Upper lobe of left lung (tissue), 6 donors: ENCODE measurements around the gene EDC3. TPM values are rescaled to one million over a fixed set of nuclear protein-coding genes. Genes with fewer than 3 reads are reported as not detected.

Experiments used
- ATAC-seq, 2 donors: fragments of 200-7000 bp; cut with Tn5 transposase; one replicate each; pipeline ENCODE4 v1.9.1; 2022; ENCODE audit warnings: mild to moderate bottlenecking in 2 of 2, moderate library complexity in 2 of 2; ENCODE audit not compliant: low FRiP score in 2 of 2
- DNase-seq, 2 donors: peaks; one replicate each; pipeline ENCODE4 v3.0.0-alpha.2; 2019 to 2020
- H3K27ac ChIP-seq, 4 donors: fragments of 200-600 bp; sonication (generic); one replicate each; pipeline ENCODE4 v1.5.1; 2016 to 2019
- H3K27me3 ChIP-seq, 4 donors: fragments of 200-600 bp; sonication (generic); one replicate each; pipeline ENCODE4 v1.5.1; 2017 to 2019
- H3K36me3 ChIP-seq, 4 donors: fragments of 200-600 bp; sonication (generic); one replicate each; pipeline ENCODE4 v1.5.1; 2016 to 2019
- H3K4me1 ChIP-seq, 4 donors: fragments of 200-600 bp; sonication (generic); one replicate each; pipeline ENCODE4 v1.5.1; 2018 to 2019
- H3K4me3 ChIP-seq, 4 donors: fragments of 200-600 bp; sonication (generic); one replicate each; pipeline ENCODE4 v1.5.1; 2017 to 2019; ENCODE audit warnings: mild to moderate bottlenecking in 2 of 4, moderate library complexity in 1 of 4
- H3K9me3 ChIP-seq, 4 donors: fragments of 200-600 bp; sonication (generic); one replicate each; pipeline ENCODE4 v1.5.1; 2018 to 2019
- EP300 ChIP-seq, 4 donors: sonication (generic); formaldehyde crosslinking; IDR thresholded peaks; one replicate each; pipeline ENCODE4 v1.5.1; 2017; ENCODE audit warnings: antibody characterized with exemption in 4 of 4, control low read depth in 2 of 4
- POLR2A ChIP-seq, 4 donors: fragments of 450-650 bp; IDR thresholded peaks; one replicate each; pipeline ENCODE4 v1.5.1; 2016 to 2017; ENCODE audit warnings: antibody characterized with exemption in 4 of 4, mild to moderate bottlenecking in 2 of 4
- POLR2AphosphoS5 ChIP-seq, 2 donors: sonication (generic); formaldehyde crosslinking; IDR thresholded peaks; one replicate each; pipeline ENCODE4 v1.5.1; 2017; ENCODE audit warnings: antibody characterized with exemption in 2 of 2
- WGBS, 2 donors: methylation state at CpG; one replicate each; pipeline ENCODE4 v1.1.5; 2017 to 2018; 5-methylcytosine and 5-hydroxymethylcytosine counted together
- total RNA-seq, 6 donors: library from RNA; depleted of rRNA in 4 of 6; stranded (reverse); fragments of >200 nt in 4 of 6; gene quantifications; one replicate each; pipeline versions ENCODE4 v1.1.0 to v1.2.1, GENCODE V29; 2016 to 2021
- TF ChIP-seq, protein P1 (sequence below), 6 experiments: fragments of 450-650 bp in 4 of 6; fragments of 200-600 bp in 2 of 6; sonication (generic) in 2 of 6; IDR thresholded peaks; one replicate each; pipeline ENCODE4 v1.5.1; 2016 to 2019; ENCODE audit warnings: antibody characterized with exemption in 6 of 6
- donor health status: DM: no; HTN: no; CAD: no; lungs with moderate emphysema.
- donor health status: DM: no; HTN: yes; CAD: no; lungs with severe emphysema.

The EDC3 gene
- total RNA-seq, 6 donors from 2014 or later, result 16.7 to 43.0 (median 27.7) TPM

GRCh38 chr15:74725845-74726773 is 30.3 kb upstream of the EDC3 start:
- peaks cover 12 to 24% (median 16%) of the 10 kb centered on the region in 4 donors for H3K4me1 ChIP-seq
- no peaks in the 10 kb centered on the region for H3K9me3 ChIP-seq
- H3K36me3 ChIP-seq, result no peaks in the 10 kb centered on the region
- ATAC-seq, result peak; percentile 67 to 74
- DNase-seq, result peak; percentile 64 to 92
- peak overlapping the region; percentile 25 to 87 (median 60) for H3K27ac ChIP-seq
- peak overlapping the region; percentile 61 to 70 (median 66) for H3K4me3 ChIP-seq
- WGBS, 2 donors, result 3 to 4% methylated on average over 25 to 42 of the region's 86 CpGs
- H3K27me3 ChIP-seq, result no peaks in the 10 kb centered on the region
- TF ChIP-seq POLR2AphosphoS5 (IDR thresholded peaks at IDR 0.05) (peak in 1 of 2 donors; percentile 51), POLR2A (IDR thresholded peaks at IDR 0.05) (no peak), EP300 (IDR thresholded peaks at IDR 0.05) (peak in 2 of 4 donors; percentile 10 to 96)
- TF ChIP-seq, protein P1, sequence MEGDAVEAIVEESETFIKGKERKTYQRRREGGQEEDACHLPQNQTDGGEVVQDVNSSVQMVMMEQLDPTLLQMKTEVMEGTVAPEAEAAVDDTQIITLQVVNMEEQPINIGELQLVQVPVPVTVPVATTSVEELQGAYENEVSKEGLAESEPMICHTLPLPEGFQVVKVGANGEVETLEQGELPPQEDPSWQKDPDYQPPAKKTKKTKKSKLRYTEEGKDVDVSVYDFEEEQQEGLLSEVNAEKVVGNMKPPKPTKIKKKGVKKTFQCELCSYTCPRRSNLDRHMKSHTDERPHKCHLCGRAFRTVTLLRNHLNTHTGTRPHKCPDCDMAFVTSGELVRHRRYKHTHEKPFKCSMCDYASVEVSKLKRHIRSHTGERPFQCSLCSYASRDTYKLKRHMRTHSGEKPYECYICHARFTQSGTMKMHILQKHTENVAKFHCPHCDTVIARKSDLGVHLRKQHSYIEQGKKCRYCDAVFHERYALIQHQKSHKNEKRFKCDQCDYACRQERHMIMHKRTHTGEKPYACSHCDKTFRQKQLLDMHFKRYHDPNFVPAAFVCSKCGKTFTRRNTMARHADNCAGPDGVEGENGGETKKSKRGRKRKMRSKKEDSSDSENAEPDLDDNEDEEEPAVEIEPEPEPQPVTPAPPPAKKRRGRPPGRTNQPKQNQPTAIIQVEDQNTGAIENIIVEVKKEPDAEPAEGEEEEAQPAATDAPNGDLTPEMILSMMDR (IDR thresholded peaks at IDR 0.05), result no peak

DNA sequence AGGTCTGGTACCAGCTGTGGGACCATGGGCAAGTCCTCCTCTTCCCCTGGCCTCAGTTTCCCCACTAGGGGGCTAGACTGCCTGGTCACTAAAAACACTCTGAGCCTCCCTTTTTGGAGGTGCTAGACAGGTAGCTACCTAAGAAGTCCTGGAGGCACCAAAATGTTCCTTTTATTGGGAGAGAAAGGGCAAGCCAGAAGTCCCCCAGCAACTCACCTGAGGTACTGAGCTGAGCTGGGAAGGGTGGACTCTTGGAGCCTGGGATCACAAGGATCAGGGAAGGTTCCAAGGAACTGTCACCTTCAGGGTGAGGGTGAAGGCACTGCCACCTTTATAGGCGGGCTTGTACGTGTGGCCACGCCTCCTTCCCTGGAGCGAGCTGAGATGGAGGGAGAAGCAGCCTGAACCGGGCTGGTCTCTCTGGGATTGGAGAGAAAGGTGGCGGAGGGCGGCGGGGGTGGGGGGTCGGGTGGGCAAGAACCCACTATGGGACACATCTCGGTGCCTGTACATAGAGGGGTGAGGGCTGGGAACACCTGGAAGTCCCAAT is 29.5 kb upstream of the EDC3 start, which contains the start of gene CYP1A1:
Gene CYP1A1, minus strand, starts transcription at position 304 of the 550 bp plus-strand sequence. CDS start 2,431 bp downstream, outside the sequence.
- 0 to 1% methylated on average over 2 to 8 of the region's 10 CpGs for WGBS, 2 donors
- Histone ChIP-seq H3K36me3 (no peaks in the 10 kb centered on the region), H3K4me1 (peaks cover 12 to 24% (median 16%) of the 10 kb centered on the region in 4 donors), H3K4me3 (peak within 1 kb of the TSS; percentile 61 to 70 (median 66)), H3K9me3 (no peaks in the 10 kb centered on the region), H3K27me3 (no peaks in the 10 kb centered on the region), H3K27ac (peak within 1 kb of the TSS; percentile 25 to 87 (median 60))
- TF ChIP-seq, protein P1 (IDR thresholded peaks at IDR 0.05), result no peak
- no peak for TF ChIP-seq POLR2AphosphoS5 (IDR thresholded peaks at IDR 0.05)
- TF ChIP-seq EP300 (IDR thresholded peaks at IDR 0.05), result no peak
- TF ChIP-seq POLR2A (IDR thresholded peaks at IDR 0.05), result no peak
- ATAC-seq (peak; percentile 62 to 80), DNase-seq (peak in 1 of 2 donors; percentile 60)

- Histone ChIP-seq H3K4me1 (peaks cover 12 to 24% (median 16%) of the 10 kb centered on the region in 4 donors), H3K9me3 (no peaks in the 10 kb centered on the region), H3K4me3 (no peak overlapping the region), H3K27ac (peak overlapping the region in 1 of 4 donors; percentile 87), H3K27me3 (no peaks in the 10 kb centered on the region), H3K36me3 (no peaks in the 10 kb centered on the region)
- TF ChIP-seq POLR2A (IDR thresholded peaks at IDR 0.05) (no peak), EP300 (IDR thresholded peaks at IDR 0.05) (no peak), POLR2AphosphoS5 (IDR thresholded peaks at IDR 0.05) (no peak)
- TF ChIP-seq, protein P1 (IDR thresholded peaks at IDR 0.05), result no peak
- ATAC-seq (no peak), DNase-seq (no peak)
Measured at GRCh38 chr15:74724570-74725224, 28.9 kb upstream of the EDC3 start.

DNA sequence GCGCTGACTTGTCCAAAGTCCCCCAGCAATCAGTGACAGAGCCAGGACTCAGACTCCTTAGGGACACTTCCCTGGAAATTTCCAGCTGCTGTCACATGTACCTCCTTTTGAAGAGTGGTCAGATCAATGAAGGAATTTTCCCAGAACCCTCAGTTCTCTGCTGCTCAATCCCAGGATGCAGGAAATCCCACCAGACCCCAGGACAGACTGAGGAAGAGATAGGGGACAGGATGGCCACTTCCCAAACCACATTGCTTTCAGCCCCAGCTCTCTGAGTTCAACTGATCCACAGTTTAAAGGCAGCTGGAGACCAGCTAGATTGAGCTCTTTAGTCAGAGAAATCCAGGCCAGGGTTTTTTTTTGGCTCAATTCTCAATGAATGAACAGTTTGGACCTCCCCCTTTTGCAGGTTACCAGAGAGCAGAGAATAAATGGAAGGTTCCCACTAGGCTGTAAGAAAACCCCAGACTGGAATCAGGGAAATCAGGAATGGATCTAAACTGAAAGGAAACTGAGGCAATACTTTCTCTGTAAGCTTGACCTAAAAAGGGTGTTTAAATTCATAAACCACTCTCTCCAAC is 28.0 kb upstream of the EDC3 start:
- Histone ChIP-seq H3K36me3 (no peaks in the 10 kb centered on the region), H3K27me3 (no peaks in the 10 kb centered on the region), H3K27ac (peak overlapping the region in 1 of 4 donors; percentile 87), H3K9me3 (no peaks in the 10 kb centered on the region), H3K4me1 (peaks cover 12 to 24% (median 16%) of the 10 kb centered on the region in 4 donors), H3K4me3 (no peak overlapping the region)
- ATAC-seq (no peak), DNase-seq (no peak)
- no peak for TF ChIP-seq POLR2AphosphoS5 (IDR thresholded peaks at IDR 0.05)
- TF ChIP-seq POLR2A (IDR thresholded peaks at IDR 0.05), result no peak
- no peak for TF ChIP-seq EP300 (IDR thresholded peaks at IDR 0.05)
- TF ChIP-seq, protein P1 (IDR thresholded peaks at IDR 0.05), result no peak
- WGBS, 2 donors, result 71 to 92% methylated on average over 1 of the region's 1 CpG
